GM18873 (cell line): ENCODE results near the gene HOXA7.

Experiments
- ATAC-seq: cut with Tn5 transposase; IDR thresholded peaks from one replicate; pipeline ENCODE4 v1.9.1; 2021; ENCODE audit warnings: mild to moderate bottlenecking, moderate library complexity, moderate number of reproducible peaks; ENCODE audit not compliant: unreplicated experiment, low FRiP score

The HOXA7 gene

DNA sequence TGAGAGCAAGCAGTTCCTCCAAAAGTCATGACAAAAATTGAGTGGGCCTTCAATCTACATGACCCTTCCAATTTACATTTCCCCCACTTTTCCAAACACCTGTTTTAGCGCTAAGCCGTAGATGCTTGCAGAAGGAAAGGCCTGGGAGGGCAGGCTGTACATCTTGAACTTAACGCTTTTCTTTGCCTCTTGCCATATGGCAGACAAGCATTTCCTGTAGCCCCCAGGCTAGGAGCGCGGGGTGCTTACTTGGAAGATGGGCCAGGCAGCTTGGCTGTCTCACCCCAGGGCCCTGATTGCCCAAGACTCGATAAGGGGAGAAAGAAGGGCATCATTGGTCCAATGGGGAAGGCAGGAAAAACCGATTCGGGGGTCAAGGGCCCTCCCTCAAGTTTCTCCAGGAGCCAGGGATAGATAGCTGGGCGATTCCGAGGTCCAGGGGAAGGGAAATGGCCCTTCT is 15.9 kb upstream of the HOXA7 start:
- ATAC-seq, result no peak

DNA sequence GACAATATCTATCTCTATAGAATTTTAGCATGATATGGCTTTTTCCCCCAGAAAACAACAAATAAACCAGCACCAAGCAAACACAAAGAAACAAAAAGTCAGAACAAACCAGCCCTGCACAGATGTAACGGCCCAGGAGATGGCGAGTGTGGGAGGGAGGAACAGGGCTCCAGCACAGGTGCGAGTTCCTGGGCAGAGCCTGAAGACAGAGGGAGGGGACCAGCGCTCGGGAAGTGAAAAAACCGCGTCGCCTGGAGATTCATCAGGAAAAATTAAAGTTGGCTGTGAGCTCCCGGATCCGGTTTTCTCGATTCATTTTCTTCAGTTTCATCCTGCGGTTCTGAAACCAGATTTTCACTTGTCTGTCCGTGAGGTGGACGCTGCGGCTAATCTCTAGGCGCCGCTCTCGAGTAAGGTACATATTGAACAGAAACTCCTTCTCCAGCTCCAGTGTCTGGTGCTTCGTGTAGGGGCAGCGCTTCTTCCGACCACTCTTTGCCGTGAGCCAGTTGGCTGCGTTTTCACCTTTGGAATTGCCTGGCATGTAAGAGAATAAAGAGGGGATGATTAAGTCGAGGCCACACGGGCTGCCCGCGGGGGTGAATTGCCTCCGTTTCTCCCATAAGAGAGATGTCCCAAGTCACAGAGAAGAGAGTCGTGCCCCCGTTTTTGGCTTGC is 15.3 kb upstream of the HOXA7 start:
- ATAC-seq, result no peak

DNA sequence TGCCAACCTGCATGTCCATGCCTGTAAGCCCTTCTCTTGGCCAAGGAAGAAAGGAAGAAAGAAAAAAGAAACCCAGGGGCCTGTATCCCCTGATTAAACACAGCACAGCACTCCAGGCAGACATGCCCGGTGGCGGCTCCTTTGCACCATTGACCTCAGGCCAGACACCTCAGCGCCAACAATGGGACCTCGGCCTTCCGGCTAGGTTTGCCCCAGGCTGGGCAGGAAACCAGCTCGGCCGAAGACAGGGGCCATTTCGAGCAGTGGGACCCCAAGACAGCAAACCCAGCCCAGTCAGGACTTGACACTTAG is 14.8 kb upstream of the HOXA7 start:
- no peak for ATAC-seq

DNA sequence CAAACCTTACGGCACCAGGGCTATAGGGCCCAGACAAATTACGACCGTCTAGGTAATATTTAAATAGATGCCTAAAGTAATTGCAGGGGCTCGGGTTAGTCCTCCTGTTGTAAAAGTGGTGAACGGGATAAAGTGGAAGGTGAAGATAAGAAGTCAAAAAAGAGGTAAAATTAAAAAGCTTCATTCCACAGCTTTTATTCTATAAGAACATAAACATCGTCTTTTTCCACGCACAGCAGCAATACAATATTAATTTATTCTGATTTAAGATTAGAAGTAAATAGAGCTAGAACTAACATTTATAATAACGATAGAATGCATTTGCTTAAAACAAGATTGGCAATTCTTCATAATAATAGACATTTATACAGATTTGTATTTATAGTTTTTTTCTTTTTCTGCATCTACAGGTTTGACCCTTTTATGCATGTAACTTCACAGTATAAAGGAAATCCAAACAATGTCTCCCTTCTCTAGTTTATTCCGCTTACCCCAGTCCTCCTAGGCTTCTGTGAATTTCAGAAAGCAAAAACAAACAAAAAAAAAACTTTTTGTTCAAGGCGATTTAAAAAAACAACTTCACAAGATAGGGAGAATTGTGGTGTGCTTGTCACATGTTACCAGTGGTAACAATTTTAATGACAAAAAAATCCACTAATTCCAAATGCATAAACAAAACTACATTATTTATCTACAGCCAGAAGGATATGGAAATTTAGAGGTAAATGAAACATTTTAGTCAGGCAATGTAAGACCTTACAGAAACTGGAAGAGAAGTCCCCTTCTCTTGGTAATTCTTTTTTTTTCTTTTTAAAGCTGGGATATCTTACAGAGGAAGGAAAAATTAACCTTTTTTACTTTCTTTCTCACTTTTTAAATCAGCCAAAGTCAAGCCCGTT is 14.2 kb upstream of the HOXA7 start:
- no peak for ATAC-seq

DNA sequence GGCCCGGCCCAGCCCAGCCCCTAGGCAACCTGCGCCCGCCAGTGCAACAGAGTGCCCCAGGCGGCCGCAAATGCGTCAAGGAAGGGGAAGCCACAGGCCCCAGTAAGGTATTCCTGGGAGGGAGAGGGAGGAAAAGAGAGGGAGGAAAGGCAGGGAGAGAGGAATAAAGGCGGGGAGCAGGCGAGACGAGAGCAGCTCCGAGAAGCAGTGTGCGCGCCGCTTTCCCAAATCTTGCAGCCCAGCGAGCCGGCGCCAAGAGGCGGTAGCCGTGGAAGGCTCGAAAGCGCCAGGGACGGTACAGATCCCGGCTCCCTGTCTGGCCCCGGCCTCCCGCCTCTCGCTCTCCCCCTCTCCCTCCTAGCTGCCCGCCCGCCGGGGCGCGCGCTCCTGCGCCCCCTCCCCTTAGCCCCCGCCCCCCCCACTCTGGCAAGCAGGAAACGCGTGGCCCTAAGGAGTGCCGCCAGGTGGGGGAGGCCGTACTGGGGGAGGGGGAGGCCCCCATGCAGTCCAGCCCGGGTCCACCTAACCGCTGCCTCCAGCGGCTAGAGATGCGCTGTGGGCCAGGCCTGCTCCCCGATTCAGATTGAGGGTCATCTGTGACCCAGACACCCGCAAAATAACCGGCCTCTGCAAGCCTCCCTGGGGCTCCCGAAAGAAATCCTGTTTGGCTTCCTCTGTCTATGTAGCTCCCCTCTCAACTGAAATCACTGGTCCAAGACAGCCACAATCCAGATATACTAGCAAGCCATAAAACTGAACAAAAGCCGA is 13.4 kb upstream of the HOXA7 start:
- no peak for ATAC-seq

DNA sequence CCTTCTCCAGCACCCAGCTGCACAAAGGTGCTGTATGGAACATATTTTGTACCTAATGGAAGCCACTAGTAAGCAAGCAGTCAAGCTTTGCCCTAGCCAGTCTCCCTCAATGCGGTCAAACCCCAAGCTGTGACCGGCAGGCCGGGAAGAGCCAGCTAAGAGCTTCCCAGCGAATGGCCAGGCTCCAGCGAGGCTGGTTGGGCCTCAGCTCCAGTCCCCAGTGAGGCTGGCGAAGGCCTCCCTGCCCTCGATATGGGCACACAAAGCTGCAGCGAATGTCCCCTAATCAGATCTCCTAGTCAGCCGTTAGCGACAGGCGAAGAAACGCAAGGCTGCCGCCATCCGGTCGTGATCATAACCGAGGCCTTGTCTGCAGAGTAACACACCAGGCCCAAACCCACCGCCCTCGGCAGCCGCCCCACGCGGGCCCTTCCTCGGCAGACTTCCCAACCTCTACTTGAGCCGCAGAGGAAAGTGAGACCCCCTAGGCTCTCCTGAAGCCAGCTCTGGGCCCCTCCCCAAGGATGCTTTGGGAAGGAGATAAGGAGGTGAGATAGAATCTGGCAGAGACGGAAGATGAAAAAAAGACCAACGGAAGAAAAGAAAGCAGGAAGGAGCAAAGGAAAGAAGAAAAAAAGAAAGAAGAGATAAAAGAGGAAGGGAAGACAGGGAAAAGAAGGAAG is 11.9 kb upstream of the HOXA7 start:
- no peak for ATAC-seq

DNA sequence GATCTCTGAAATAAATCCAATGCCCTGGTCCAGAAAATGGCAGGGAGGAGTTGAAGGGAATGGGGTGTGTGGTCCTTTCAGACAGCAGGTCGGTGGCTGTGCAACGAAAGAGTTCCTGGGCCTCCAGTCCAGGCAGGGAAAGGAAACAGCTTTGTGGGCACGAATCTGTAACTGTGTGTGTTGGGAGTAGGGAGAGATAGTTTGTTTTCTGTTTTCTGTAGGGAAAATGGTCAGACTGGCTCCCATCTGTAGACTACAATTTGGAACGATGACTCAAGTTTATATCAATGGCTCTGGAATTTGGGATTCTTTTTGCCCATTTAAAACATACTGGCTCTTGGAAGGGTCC is 11.4 kb upstream of the HOXA7 start:
- no peak for ATAC-seq

DNA sequence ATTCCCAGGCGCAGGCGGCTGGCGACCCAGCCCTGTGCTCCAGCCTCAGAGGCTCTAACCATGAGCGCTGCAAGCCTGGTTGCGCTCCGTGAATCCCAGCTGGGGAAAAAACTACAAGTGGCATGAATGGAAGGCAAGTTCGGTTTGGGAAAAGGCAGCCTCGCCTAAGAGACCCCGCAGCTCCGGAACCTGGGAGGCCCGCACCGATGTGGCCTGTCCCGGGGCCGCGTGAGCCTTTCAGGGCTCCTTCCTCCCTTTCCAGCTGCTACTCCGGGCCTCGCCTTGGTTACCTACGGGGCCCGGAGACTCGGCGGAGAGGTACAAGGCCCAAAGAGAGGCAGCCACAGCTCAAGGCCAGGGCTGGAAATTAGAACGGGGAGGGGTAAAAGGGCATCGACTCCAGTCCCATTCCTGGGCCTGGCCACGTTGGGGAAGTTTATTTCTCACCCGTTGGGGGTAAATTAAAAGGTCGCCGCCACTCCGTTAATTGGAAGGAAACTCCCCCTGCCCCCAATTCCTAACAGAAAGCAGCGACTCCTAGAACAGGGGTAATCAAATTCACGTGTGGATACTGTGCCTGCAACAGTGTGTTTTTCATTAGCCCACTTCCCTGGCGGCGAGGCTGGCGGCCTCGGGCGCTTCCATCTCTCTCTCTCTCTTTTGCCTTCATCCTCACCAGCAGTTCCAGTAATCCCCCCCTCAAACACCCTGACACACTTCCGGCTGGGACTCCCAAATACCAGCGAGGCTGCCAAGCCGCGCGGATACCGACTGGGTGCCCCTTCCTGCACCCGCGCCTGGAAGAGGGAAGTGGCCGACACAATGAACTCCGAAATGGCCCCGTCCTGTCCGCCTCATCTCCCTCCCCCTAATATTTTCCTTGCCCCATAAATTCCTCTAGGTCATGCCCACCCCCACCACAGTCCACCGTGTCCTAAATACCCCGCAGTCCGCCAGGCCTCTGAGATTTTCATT is 10.3 kb upstream of the HOXA7 start:
- no peak for ATAC-seq

DNA sequence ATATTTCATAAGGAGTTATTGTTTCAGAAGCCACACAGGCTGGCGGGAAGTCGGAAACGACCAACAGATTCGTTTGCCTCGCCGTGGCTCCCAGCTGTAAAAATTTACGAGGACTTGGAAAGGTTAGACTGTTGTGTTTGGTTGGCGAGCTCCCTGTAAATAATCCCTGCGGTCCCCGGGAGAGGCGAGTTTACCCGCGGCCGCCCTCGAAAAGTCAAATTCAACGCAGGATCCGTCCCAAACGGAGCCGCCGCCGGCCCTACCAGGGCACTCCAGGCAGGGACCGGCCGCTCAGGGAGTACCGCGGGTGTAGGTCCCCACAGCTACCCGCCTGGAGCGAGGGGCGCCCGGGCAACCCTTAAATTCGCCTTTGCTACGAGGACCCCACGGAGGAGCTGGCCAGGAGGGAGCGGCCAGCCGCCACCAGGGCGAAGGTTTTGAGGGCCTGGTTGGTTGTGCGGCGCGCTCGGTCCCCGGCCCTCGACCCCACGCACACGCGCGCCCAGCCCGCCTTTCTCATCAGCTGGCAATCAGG is 9.6 kb upstream of the HOXA7 start:
- no peak for ATAC-seq

DNA sequence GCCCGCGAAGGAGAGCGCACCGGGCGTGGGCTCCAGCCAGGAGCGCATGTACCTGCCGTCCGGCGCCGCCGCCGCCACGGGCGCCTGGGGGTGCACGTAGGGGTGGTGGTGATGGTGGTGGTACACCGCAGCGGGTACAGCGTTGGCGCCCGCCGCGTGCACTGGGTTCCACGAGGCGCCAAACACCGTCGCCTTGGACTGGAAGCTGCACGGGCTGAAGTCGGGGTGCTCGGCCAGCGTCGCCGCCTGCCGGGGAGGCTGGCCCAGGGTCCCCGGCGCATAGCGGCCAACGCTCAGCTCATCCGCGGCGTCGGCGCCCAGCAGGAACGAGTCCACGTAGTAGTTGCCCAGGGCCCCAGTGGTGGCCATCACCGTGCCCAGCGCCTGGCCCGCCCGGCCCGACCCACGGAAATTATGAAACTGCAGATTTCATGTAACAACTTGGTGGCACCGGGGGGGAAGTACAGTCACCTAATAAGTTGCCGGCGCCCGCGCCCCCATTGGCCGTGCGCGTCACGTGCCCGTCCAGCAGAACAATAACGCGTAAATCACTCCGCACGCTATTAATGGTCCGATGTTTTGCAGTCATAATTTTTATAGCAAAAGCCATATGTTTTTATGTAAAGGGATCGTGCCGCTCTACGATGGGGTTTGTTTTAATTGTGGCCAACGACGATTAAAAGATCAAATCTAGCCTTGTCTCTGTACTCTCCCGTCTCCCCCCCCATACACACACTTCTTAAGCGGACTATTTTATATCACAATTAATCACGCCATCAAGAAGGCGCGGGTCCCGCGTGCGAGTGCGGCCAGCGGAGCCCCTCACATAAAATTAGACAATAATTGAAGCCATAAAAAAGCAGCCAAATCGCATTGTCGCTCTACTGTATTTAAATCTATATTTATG is 8.9 kb upstream of the HOXA7 start, which contains the start of gene HOXA9:
HOXA9 (minus strand) TSS at position 449 of the 907 bp plus-strand sequence; CDS start at position 369, 80 bp downstream.
- ATAC-seq, result no peak

DNA sequence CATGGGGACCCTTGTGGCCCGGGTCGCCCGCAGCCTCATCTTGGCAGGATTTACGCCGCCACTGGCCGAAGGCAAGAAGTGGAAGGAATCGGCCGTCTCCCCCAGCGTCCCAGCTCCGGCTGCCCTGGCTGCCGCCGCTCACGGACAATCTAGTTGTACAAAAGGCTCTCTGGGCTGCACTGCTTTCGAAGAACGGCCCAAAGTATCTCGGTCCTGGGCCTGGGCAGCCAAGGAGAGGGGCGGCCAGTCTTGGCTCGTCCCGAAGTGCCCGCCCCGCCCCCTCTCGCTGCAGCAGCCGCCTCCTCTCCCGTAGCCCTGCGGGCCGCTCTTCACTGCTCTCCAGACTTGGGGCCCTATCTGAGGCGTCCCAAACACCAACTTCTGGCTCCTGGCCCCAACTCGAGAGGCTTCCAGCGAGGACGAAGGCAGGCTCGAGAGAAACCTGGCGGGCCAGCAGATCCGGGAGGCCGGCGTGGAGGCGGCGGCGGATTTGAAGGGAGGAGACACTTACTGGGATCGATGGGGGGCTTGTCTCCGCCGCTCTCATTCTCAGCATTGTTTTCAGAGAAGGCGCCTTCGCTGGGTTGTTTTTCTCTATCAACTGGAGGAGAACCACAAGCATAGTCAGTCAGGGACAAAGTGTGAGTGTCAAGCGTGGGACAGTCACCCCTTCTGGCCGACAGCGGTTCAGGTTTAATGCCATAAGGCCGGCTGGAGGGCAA is 8.1 kb upstream of the HOXA7 start:
- no peak for ATAC-seq

DNA sequence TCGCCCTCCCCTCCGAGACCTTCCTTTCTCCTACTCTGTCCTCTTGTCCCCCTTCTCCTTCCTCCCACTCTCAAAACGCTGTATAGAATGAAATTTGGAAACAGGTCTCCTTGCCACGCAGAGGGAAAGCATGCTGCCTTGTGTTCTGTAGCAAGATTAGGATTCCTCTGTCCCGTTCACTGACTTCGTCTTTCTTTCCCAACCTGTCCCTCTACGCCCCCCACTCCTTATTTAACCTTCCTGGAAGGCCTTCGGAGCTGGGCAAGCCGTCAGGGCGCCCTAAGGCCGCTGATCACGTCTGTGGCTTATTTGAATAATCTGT is 7.5 kb upstream of the HOXA7 start:
- no peak for ATAC-seq

DNA sequence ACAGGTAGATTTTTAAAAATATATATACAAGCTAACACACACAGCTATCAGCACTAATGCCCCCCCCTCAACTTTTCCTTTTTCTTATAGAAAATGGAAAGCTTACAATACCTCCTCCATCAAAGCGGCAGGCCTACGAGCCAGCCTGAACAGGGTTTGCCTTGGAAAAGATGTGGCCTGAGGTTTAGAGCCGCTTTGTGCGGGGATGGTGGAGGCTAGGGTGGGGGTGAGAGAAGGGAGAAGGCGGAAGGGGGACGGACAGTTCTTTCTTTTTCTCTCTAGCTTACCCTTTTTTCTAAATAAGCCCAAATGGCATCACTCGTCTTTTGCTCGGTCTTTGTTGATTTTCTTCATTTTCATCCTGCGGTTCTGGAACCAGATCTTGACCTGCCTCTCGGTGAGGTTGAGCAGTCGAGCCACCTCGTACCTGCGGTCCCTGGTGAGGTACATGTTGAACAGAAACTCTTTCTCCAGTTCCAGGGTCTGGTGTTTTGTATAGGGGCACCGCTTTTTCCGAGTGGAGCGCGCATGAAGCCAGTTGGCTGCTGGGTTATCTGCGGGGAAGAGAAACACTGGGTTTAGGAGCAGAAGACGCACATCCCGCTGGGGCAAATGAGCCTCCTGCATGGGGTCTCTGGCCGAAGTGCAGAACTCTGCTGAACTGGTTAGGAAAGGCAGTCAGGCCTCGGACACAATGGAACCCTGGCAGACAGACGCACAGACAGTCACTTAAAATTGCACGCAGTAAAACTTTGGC is 7.0 kb upstream of the HOXA7 start:
- no peak for ATAC-seq

DNA sequence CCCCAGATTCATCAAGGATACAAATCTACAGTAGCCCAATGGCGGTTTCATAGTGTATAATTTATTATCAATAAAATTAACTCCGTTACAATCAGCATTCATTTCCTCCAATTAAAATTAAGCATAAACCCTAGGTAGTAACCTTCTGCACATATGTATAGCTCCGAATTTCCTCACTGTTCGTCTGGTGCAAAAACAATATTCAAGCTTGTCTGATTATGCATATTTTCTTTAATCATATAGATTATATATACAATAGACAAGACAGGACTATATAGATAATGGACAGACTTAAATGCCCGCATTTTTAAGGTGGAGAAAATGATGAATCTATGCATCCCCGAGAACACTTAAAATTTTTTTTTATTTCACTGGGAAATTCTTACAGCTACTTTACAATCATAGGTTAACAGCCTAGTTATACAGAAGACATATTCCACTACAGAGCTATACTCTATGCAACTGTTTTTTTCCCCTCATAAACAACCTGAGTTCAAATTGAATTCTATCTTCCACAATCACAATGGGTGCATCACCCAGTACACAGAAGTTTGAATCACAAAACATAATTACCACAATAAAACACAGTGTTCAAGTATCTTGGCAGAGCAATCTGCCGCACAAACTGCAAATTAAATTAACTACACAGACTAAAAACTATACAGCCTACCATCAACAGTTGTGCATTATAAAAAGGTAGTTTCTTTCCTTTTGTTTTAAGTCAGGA is 6.2 kb upstream of the HOXA7 start:
- ATAC-seq, result no peak

DNA sequence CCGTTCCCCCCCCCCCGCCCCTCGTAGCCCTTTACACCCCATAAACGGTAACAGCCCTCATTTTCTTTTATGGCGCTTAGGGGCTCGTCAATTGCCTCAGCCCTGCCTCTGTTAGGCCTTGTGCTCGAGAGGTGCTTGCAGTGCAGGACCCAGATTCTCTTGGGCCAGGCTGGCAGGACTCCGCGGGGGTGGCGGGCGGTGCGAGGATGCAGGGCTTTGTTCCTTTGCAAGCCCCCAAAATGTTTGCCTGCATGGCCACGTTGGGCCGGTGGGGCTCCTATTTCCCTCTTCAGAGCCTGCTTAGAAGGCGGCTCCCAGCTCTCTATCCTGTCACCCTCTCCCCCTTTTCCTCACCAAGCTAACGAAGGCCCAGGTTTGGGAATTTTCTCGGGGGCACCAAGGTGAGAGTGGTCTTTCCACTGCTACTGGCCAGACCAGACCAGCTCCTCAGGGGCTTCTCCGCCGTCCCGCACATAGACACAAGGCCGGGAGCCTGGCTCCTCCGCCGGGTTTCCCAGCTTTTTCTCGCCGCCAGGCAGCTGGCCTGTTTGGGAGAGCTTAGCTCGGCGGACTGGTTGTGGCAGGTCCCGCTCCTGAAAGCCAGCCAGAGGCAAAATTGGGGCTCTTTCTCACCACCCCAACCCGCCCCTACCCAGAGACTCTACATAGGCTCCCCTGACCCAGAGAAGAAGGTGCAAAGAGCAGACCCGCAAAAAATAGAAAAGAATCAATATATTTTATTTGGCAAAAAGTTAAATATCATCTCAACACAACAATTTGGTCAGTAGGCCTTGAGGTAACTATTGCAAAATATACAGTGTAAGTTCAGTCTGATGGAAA is 5.5 kb upstream of the HOXA7 start:
- ATAC-seq, result no peak
